Type B pancreatic cell (in vitro differentiated cells): ENCODE results near the gene NFYC. TPM values are rescaled to one million over a fixed set of nuclear protein-coding genes. Genes with fewer than 3 reads are reported as not detected.

ENCODE experiments used
- DNase-seq: peaks from one replicate; pipeline ENCODE4 v3.0.0; 2021; ENCODE audit warnings: mixed read lengths; ENCODE audit not compliant: unreplicated experiment; ENCODE audit errors: extremely low spot score
- H3K27ac Mint-ChIP-seq: 2 replicates; pipeline ENCODE4 v1.8.0; 2021; ENCODE audit warnings: mild to moderate bottlenecking, mixed read lengths
- H3K27me3 Mint-ChIP-seq: 2 replicates; pipeline ENCODE4 v1.8.0; 2021; ENCODE audit warnings: mixed read lengths
- H3K36me3 Mint-ChIP-seq: 2 replicates; pipeline ENCODE4 v1.8.0; 2021; ENCODE audit warnings: mixed read lengths
- H3K4me1 Mint-ChIP-seq: one replicate; pipeline ENCODE4 v1.8.0; 2021; ENCODE audit warnings: mixed read lengths; ENCODE audit not compliant: unreplicated experiment
- H3K4me3 Mint-ChIP-seq: 2 replicates; pipeline ENCODE4 v1.8.0; 2021; ENCODE audit warnings: mild to moderate bottlenecking, mixed read lengths
- H3K9me3 Mint-ChIP-seq: 2 replicates; pipeline ENCODE4 v1.8.0; 2021; ENCODE audit warnings: mixed read lengths
- long read RNA-seq: library from polyadenylated mRNA; unstranded; transcript quantifications from one replicate; pipeline ENCODE4 v2.0.0, GENCODE V29; 2020
- total RNA-seq: library from RNA; stranded (reverse); gene quantifications from 2 replicates; pipeline ENCODE4 v1.2.1, GENCODE V29; 2021; ENCODE audit warnings: low replicate concordance
- TF ChIP-seq, protein P1 (sequence below): fragments of 200-600 bp; sonication (generic); conservative IDR thresholded peaks from 2 replicates; pipeline ENCODE4 v1.5.0; 2021; ENCODE audit warnings: antibody characterized with exemption, mild to moderate bottlenecking

Gene NFYC
- total RNA-seq: 70.0 and 71.3 TPM in 2 replicates
- long read RNA-seq, transcript NFYC-213 (10 exons, 1,950 nt): major isoform, 66 of 111 reads
- long read RNA-seq, transcript NFYC-202 (10 exons, 1,202 nt): minor isoform, 9 of 111 reads
- long read RNA-seq, partial matches to known transcripts: 5 of 111 reads
- long read RNA-seq, other reads (novel, unspliced or antisense): 21 of 111 reads

- no peaks in the 10 kb centered on the region for H3K27me3 Mint-ChIP-seq
- TF ChIP-seq, protein P1, sequence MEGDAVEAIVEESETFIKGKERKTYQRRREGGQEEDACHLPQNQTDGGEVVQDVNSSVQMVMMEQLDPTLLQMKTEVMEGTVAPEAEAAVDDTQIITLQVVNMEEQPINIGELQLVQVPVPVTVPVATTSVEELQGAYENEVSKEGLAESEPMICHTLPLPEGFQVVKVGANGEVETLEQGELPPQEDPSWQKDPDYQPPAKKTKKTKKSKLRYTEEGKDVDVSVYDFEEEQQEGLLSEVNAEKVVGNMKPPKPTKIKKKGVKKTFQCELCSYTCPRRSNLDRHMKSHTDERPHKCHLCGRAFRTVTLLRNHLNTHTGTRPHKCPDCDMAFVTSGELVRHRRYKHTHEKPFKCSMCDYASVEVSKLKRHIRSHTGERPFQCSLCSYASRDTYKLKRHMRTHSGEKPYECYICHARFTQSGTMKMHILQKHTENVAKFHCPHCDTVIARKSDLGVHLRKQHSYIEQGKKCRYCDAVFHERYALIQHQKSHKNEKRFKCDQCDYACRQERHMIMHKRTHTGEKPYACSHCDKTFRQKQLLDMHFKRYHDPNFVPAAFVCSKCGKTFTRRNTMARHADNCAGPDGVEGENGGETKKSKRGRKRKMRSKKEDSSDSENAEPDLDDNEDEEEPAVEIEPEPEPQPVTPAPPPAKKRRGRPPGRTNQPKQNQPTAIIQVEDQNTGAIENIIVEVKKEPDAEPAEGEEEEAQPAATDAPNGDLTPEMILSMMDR: peak; percentile 22
Measured at GRCh38 chr1:40691538-40692428, at the start of gene NFYC. TSS of gene NFYC (plus strand) at chr1:40691704. CDS start at chr1:40738844, 47,140 bp downstream.

GRCh38 chr1:40645118-40645680 lies 46.3 kb upstream of the NFYC start:
- no peak overlapping the region for H3K27ac Mint-ChIP-seq
- H3K4me3 Mint-ChIP-seq: no peak overlapping the region
- no peak for DNase-seq
- H3K4me1 Mint-ChIP-seq: no peaks in the 10 kb centered on the region
- H3K36me3 Mint-ChIP-seq: no peaks in the 10 kb centered on the region
- no peaks in the 10 kb centered on the region for H3K27me3 Mint-ChIP-seq
- TF ChIP-seq, protein P1: no peak
- no peaks in the 10 kb centered on the region for H3K9me3 Mint-ChIP-seq

More at GRCh38 chr1:40691538-40692428, at the start of gene NFYC:
- Mint-ChIP-seq H3K9me3 (no peaks in the 10 kb centered on the region), H3K4me3 (peak within 1 kb of the TSS; percentile 99), H3K36me3 (peaks cover 18% of the 10 kb centered on the region), H3K27ac (peak within 1 kb of the TSS; percentile 95), H3K4me1 (peaks cover 48% of the 10 kb centered on the region)
- peak; percentile 97 for DNase-seq

- no peak for DNase-seq
- Mint-ChIP-seq H3K4me3 (no peak overlapping the region), H3K9me3 (no peaks in the 10 kb centered on the region), H3K27ac (no peak overlapping the region), H3K4me1 (no peaks in the 10 kb centered on the region), H3K36me3 (no peaks in the 10 kb centered on the region), H3K27me3 (no peaks in the 10 kb centered on the region)
- TF ChIP-seq, protein P1: no peak
Measured at GRCh38 chr1:40646315-40646714, 45.2 kb upstream of the NFYC start.

DNA sequence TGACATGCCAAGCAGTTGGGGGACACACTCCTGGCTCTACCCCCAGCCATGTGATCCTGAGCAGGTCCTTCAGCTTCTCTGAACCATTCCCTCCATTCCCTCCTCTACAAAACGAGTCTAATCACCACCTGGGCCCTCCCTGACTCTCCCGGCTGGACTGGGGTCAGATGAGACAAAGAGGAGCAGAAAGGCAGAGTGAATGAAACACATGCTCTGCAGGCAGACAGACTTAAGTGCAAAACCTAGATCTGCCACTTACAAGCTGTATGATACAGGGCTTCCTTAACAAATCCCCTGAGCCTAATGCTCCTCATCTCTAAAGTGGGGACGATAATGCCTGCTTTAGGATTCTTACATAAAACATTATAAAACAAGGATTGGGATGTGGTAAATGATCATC lies 43.3 kb upstream of the NFYC start:
- TF ChIP-seq, protein P1: no peak
- Mint-ChIP-seq H3K9me3 (no peaks in the 10 kb centered on the region), H3K27me3 (no peaks in the 10 kb centered on the region), H3K4me3 (no peak overlapping the region), H3K4me1 (no peaks in the 10 kb centered on the region), H3K36me3 (no peaks in the 10 kb centered on the region), H3K27ac (no peak overlapping the region)
- no peak for DNase-seq

GRCh38 chr1:40648928-40649591 lies 42.4 kb upstream of the NFYC start:
- Mint-ChIP-seq H3K27me3 (no peaks in the 10 kb centered on the region), H3K4me1 (no peaks in the 10 kb centered on the region), H3K27ac (no peak overlapping the region), H3K36me3 (no peaks in the 10 kb centered on the region), H3K4me3 (no peak overlapping the region), H3K9me3 (no peaks in the 10 kb centered on the region)
- TF ChIP-seq, protein P1: no peak
- DNase-seq: no peak
